CD4-positive, alpha-beta T cell treated with Interleukin-15 for 4 hours (primary cell): ENCODE results near the gene INPP1.

Experiments used
- DNase-seq: peaks from one replicate; pipeline ENCODE4 v3.0.0-alpha.2; 2020; ENCODE audit warnings: low spot score

Gene INPP1

DNA sequence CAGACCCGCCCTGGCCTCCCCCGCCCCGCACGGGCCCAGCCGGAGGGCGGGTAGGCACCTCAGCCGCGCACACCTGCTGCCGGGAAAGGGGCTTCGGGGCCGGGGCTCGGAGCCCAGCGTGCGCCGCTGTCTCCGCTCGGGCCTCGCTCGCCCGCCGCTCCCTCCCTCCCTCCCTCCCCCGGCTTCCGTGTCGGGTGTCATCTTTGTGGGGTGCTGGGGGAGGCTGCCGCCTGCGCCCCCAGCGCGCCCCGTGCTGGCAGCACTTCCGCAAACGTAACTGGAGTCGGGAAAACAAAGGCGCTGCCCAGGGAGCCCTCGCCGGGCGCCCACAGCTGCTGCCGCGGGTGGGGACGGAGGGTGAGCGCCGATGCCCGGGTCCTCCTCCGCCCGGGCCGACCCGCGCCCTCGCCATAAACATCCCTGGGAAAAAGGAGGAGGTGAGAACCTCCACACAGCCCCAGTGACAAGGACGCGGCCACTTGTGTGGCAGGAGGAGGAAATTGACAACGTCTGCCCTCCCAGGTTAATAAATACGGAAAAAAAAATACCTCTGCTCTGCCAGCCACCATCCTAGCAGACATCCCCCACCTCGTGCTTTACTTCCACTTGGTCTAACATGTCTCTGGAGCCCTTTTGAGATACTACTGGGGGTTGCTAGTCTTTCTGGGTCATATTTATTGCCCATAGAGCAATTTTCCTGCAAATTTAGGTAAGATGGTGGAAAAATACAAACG lies 65.3 kb downstream of the INPP1 start:
- DNase-seq, result peak; percentile 82

GRCh38 chr2:190409616-190410015 lies 66.2 kb downstream of the INPP1 start:
- no peak for DNase-seq

- no peak for DNase-seq
These were observed 66.8 kb downstream of the INPP1 start for GRCh38 chr2:190410166-190410565.

DNA sequence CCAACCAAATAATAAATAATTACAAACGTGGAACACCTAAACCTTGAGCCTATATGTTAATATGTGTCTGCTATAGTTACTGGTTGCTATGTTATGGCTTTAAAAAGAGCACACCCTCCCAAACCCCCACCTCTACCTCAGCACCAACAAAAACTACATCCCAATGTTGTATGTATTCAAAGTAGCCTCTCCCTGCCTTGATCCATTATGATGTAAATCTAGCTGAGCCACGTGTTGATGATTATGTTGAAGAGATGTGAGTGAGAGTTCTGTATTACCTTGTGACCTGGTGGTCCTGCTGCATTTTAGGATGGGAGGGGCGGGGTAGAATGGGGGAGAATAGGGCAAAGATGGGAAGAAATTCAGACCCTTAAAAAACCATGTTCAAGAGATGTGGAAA lies 69.6 kb downstream of the INPP1 start:
- DNase-seq, result no peak

GRCh38 chr2:190413421-190413820 lies 70.0 kb downstream of the INPP1 start:
- DNase-seq, result no peak

DNA sequence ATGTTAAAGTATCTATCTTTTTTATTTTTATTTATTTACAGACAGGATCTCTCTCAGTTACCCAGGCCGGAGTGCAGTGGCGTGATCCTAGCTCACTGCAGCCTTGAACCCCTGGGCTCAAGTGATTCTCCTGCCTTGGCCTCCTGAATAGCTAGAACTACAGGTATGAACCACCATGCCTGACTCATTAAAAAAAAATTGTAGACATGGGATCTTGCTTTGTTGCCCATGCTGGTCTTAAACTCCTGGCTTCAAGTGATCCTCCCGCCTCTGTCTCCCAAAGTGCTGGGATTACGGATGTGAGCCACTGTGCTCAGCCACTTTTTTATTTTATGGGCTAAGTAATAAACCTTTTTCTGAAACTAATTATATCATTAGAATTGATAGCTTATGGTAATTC lies 71.9 kb downstream of the INPP1 start:
- DNase-seq, result no peak

DNA sequence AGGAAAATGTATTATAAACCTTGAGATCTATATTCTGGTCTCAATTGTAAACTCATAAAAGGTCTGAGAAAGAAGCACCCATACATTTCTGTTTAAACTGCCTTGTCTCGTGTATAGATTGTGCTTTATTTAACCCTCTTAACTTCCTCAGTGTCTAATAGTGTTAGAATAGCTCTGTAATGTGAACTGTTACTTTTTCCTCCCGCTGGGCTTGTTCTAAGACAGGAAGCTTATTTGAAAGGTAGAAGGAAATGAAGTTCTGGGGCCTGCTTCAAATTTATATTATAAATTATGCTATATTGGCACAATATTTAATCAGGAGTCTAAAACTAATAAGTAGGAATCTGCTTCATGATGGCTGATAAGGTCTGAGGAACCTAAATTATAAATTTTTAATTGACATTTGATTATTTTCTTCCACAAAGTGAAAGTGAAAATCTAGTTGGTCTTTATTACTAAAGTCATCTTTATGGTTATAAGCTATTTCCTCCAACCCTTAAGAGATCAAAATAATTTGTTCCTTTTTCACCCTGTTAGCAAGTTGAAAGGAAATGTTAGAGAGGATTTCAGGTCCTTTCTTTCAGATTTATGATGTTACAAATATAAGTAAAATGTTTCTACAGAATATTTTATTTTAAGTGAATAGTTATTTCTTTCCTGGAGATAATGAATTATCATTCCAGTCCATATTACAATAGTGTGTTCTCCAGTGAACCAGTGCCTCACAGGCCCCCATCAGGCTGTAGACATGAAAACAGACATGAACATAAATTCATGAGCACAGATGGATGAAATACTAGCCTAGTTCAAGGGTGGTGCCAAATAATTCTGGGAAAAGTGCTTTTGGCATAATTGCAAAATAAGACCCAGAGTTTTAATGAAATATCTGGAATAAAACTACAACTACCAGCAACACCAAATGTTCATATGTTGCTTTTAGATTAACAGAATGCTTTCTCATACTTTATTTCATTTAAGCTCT lies 72.7 kb downstream of the INPP1 start:
- DNase-seq, result peak; percentile 25

DNA sequence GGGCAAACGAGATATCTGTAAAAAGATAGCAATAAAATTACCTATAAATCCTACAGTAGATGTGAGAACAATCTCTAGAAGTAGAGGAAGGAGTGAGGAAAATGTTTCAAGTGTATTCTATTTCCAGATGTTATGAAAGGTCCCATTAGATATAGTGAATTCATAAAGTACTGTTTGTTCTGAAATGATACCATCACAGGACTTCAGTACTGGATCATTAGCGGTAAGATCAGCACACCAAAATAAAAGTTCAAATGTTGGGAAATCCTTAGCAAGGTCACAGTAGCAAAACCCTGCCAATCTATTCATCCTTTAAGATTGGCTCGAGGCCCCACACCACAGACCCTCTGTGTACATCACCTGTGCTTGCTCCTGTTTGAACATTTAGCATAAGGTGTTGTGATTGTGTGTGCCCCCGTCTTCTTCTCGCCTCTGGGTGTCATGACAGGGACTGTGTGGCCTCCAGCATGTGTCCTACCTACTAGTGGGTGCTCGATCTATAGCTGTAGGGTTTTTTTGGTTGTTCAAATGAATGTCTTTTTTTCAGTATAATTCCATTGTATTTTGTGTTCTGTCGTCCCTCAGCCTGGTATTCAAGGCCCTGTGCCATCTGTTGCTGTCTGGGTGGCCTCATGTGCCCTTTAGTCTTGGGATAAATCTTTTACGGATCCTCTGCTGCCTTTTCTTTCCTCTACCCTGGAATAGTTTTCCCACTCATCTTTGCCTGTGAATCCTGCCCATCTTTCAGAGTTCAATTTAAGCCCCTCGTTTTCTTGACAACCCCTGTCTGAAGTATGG lies 73.9 kb downstream of the INPP1 start:
- no peak for DNase-seq

DNA sequence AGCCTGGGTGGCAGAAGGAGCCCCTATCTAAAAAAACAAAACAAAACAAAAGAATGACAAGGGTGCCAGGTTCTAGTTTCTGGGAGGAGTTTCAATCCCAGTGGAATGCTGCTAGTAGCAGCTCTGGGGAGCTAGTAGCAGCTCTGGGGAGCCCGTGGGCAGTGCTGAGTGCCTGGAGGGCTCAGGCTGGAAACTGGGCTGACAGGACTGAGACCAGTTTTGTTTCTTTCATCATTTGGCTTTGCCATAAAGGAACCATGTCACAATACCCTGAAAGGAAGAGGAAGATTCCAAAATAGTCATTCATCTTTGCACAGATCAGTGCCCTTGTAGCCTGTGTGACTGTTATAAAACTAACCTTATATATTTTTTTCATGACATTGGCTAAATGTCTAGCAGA lies 75.3 kb downstream of the INPP1 start:
- DNase-seq, result no peak

DNA sequence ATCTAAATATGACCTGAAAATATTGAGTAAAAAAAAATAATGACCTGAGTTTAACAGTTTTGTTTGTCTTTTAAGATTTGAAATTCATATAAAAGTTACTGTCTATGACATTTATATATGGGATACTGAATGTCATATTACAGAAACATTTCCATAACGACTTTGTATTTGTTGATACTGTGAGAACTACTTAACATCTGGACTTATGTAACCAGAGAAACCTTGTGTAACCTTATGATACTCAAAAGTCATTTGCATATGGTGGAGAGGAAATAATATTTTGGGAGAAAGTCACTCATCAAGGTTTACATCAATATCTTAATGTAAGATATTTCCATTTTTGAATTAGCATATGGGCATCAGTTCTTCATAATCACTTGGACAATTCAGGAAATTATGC lies 77.4 kb downstream of the INPP1 start:
- DNase-seq, result no peak
